Measurements from ENCODE around the gene FUS.

DNA sequence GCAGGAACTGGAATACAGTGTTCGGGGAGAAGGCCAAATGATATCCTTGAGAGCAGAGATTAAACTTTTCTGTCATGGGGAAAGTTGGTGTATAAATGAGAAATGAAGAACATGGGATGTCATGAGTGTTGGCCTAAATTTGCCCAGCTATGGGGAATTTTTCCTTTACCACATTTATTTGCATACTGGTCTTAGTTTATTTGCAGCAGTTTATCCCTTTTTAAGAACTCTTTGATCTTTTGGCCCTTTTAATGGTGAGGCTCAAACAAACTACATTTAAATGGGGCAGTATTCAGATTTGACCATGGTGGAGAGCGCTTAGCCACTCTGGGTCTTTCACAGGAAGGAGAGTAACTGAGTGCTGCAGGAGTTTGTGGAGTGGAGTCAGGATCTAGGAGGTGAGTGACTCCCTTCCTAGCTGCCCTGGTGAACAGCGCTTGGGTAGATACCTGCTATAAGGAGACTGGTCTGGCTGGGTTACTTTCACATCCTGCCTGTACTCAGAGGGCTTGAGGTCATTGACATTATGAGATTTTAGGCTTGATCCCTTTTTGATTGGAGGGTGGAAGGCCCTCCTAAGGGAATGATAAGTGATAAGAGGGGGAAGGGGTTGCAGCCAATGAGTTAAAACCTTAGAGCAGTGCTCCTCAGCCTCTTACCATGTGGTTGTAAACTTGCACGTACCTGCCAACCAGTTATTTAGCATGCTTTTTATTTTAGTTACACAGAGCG is 11.9 kb downstream of the FUS start:
- TF ChIP-seq, protein P1, sequence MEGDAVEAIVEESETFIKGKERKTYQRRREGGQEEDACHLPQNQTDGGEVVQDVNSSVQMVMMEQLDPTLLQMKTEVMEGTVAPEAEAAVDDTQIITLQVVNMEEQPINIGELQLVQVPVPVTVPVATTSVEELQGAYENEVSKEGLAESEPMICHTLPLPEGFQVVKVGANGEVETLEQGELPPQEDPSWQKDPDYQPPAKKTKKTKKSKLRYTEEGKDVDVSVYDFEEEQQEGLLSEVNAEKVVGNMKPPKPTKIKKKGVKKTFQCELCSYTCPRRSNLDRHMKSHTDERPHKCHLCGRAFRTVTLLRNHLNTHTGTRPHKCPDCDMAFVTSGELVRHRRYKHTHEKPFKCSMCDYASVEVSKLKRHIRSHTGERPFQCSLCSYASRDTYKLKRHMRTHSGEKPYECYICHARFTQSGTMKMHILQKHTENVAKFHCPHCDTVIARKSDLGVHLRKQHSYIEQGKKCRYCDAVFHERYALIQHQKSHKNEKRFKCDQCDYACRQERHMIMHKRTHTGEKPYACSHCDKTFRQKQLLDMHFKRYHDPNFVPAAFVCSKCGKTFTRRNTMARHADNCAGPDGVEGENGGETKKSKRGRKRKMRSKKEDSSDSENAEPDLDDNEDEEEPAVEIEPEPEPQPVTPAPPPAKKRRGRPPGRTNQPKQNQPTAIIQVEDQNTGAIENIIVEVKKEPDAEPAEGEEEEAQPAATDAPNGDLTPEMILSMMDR (IDR thresholded peaks at IDR 0.05 in 8 of 11, conservative IDR thresholded peaks at IDR 0.05 in 3 of 11), result no peak
- TF ChIP-seq POLR2AphosphoS5 (IDR thresholded peaks at IDR 0.05) (peak in 1 of 3 donors; percentile 21), POLR2A (IDR thresholded peaks at IDR 0.05) (no peak)
